HEK293 (cell line): ENCODE measurements around the gene MAP7D1.
A peak's percentile ranks its signal among the peaks of the same experiment; 100 is the strongest.

Source experiments
- CTCF ChIA-PET: fragments of 350-600 bp; formaldehyde crosslinking; extraction: SDS; loops from one replicate; lab custom pipeline; 2021; ENCODE audit warnings: antibody characterized with exemption; lab: Yijun Ruan, JAX
- POLR2A ChIA-PET: fragments of 300-600 bp; formaldehyde crosslinking; extraction: SDS; loops from one replicate; lab custom pipeline; 2020; ENCODE audit warnings: antibody characterized with exemption, inconsistent platforms; lab: Yijun Ruan, JAX
- H3K27ac ChIP-seq: fragments of 200-500 bp; sonication (Bioruptor generic); 2 replicates; pipeline ENCODE4 v1.5.1; 2014; ENCODE audit warnings: low read depth, low read length, control low read depth, inconsistent platforms; ENCODE audit errors: extremely low read depth
- H3K36me3 ChIP-seq, 2 experiments: fragments of 200-500 bp in 1 of 2; sonication (Bioruptor generic) in 1 of 2; 1 replicate in 1 of 2; 2 replicates in 1 of 2; pipeline ENCODE4 v1.5.1; 2014 to 2017; ENCODE audit warnings: inconsistent platforms in 2 of 2, low read length in 2 of 2; ENCODE audit not compliant: control insufficient read depth in 2 of 2, insufficient read depth in 1 of 2
- H3K4me1 ChIP-seq: fragments of 200-500 bp; sonication (Bioruptor generic); 2 replicates; pipeline ENCODE4 v1.5.1; 2014; ENCODE audit warnings: mild to moderate bottlenecking, low read length, inconsistent platforms; ENCODE audit not compliant: control insufficient read depth, insufficient read depth
- H3K4me3 ChIP-seq: 2 replicates; pipeline ENCODE4 v1.5.1; 2011; ENCODE audit warnings: low read depth, mild to moderate bottlenecking, control low read depth, low read length, moderate library complexity
- H3K9me3 ChIP-seq: fragments of 200-500 bp; sonication (Bioruptor generic); 2 replicates; pipeline ENCODE4 v1.5.1; 2014; ENCODE audit warnings: low read depth, low read length, inconsistent platforms; ENCODE audit not compliant: control insufficient read depth, insufficient read depth
- GLIS1 ChIP-seq: fragments of 450-650 bp; formaldehyde crosslinking; IDR thresholded peaks from 2 replicates; pipeline ENCODE4 v1.5.1; 2016; ENCODE audit warnings: missing biosample characterization, missing genetic modification characterization
- OSR2 ChIP-seq: fragments of 450-650 bp; formaldehyde crosslinking; IDR thresholded peaks from 2 replicates; pipeline ENCODE4 v1.5.1; 2016; ENCODE audit warnings: missing biosample characterization, missing genetic modification characterization
- SP7 ChIP-seq: fragments of 450-650 bp; formaldehyde crosslinking; IDR thresholded peaks from 2 replicates; pipeline ENCODE4 v1.5.1; 2016; ENCODE audit warnings: missing biosample characterization, missing genetic modification characterization
- ZBTB17 ChIP-seq: fragments of 450-650 bp; formaldehyde crosslinking; IDR thresholded peaks from 2 replicates; pipeline ENCODE4 v1.5.1; 2016; ENCODE audit warnings: missing biosample characterization, missing genetic modification characterization
- ZBTB49 ChIP-seq: fragments of 450-650 bp; formaldehyde crosslinking; IDR thresholded peaks from 2 replicates; pipeline ENCODE4 v1.5.1; 2016; ENCODE audit warnings: missing biosample characterization, missing genetic modification characterization, low read depth
- ZIC2 ChIP-seq: fragments of 450-650 bp; formaldehyde crosslinking; IDR thresholded peaks from 2 replicates; pipeline ENCODE4 v1.5.1; 2016; ENCODE audit warnings: missing biosample characterization, missing genetic modification characterization
- ZNF266 ChIP-seq: fragments of 450-650 bp; formaldehyde crosslinking; IDR thresholded peaks from 2 replicates; pipeline ENCODE4 v1.5.1; 2016; ENCODE audit warnings: missing biosample characterization, missing genetic modification characterization, low read depth
- ZNF37A ChIP-seq: fragments of 450-650 bp; IDR thresholded peaks from 2 replicates; pipeline ENCODE4 v1.5.1; 2018; ENCODE audit warnings: missing biosample characterization, missing genetic modification characterization
- ZNF548 ChIP-seq: fragments of 450-650 bp; formaldehyde crosslinking; IDR thresholded peaks from 2 replicates; pipeline ENCODE4 v1.5.1; 2016; ENCODE audit warnings: missing biosample characterization, missing genetic modification characterization
- ZNF600 ChIP-seq: fragments of 450-650 bp; formaldehyde crosslinking; IDR thresholded peaks from 2 replicates; pipeline ENCODE4 v1.5.1; 2016; ENCODE audit warnings: missing biosample characterization, missing genetic modification characterization
- ZNF664 ChIP-seq: fragments of 450-650 bp; formaldehyde crosslinking; IDR thresholded peaks from 2 replicates; pipeline ENCODE4 v1.5.1; 2016; ENCODE audit warnings: missing biosample characterization, missing genetic modification characterization
- ZXDB ChIP-seq: fragments of 450-650 bp; formaldehyde crosslinking; IDR thresholded peaks from 2 replicates; pipeline ENCODE4 v1.5.1; 2016; ENCODE audit warnings: missing biosample characterization, missing genetic modification characterization
- TF ChIP-seq, protein P1 (sequence below): fragments of 450-650 bp; formaldehyde crosslinking; IDR thresholded peaks from 2 replicates; pipeline ENCODE4 v1.5.1; 2016; ENCODE audit warnings: missing biosample characterization, missing genetic modification characterization
- TF ChIP-seq, protein P2 (sequence below): fragments of 450-650 bp; formaldehyde crosslinking; IDR thresholded peaks from 2 replicates; pipeline ENCODE4 v1.5.1; 2016; ENCODE audit warnings: missing biosample characterization, missing genetic modification characterization
- TF ChIP-seq, protein P3 (sequence below): fragments of 450-650 bp; formaldehyde crosslinking; conservative IDR thresholded peaks from 2 replicates; pipeline ENCODE4 v1.5.1; 2016; ENCODE audit warnings: low read depth, missing biosample characterization, missing genetic modification characterization

MAP7D1 gene

GRCh38 chr1:36157973-36158826 is 2.2 kb downstream of the MAP7D1 start:
- H3K4me3 ChIP-seq: peak overlapping the region; percentile 86
- TF ChIP-seq ZIC2 (tag by site-specific recombination): peak; percentile 29; the same call in 1 of the 2 replicates
- TF ChIP-seq ZNF266 (tag by site-specific recombination): no peak
- TF ChIP-seq, protein P1, sequence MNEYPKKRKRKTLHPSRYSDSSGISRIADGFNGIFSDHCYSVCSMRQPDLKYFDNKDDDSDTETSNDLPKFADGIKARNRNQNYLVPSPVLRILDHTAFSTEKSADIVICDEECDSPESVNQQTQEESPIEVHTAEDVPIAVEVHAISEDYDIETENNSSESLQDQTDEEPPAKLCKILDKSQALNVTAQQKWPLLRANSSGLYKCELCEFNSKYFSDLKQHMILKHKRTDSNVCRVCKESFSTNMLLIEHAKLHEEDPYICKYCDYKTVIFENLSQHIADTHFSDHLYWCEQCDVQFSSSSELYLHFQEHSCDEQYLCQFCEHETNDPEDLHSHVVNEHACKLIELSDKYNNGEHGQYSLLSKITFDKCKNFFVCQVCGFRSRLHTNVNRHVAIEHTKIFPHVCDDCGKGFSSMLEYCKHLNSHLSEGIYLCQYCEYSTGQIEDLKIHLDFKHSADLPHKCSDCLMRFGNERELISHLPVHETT: no peak
- TF ChIP-seq ZNF600 (tag by site-specific recombination): peak; percentile 54
- TF ChIP-seq ZBTB49 (tag by site-specific recombination): no peak
- 0 out of 2 replicates have a peak, but pooled peaks have one; percentile 18 for TF ChIP-seq ZBTB17 (tag by site-specific recombination)
- TF ChIP-seq, protein P2, sequence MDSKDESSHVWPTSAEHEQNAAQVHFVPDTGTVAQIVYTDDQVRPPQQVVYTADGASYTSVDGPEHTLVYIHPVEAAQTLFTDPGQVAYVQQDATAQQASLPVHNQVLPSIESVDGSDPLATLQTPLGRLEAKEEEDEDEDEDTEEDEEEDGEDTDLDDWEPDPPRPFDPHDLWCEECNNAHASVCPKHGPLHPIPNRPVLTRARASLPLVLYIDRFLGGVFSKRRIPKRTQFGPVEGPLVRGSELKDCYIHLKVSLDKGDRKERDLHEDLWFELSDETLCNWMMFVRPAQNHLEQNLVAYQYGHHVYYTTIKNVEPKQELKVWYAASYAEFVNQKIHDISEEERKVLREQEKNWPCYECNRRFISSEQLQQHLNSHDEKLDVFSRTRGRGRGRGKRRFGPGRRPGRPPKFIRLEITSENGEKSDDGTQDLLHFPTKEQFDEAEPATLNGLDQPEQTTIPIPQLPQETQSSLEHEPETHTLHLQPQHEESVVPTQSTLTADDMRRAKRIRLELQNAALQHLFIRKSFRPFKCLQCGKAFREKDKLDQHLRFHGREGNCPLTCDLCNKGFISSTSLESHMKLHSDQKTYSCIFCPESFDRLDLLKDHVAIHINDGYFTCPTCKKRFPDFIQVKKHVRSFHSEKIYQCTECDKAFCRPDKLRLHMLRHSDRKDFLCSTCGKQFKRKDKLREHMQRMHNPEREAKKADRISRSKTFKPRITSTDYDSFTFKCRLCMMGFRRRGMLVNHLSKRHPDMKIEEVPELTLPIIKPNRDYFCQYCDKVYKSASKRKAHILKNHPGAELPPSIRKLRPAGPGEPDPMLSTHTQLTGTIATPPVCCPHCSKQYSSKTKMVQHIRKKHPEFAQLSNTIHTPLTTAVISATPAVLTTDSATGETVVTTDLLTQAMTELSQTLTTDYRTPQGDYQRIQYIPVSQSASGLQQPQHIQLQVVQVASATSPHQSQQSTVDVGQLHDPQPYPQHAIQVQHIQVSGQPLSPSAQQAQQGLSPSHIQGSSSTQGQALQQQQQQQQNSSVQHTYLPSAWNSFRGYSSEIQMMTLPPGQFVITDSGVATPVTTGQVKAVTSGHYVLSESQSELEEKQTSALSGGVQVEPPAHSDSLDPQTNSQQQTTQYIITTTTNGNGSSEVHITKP (tag by site-specific recombination): peak; percentile 32; the same call in 1 of the 2 replicates
- TF ChIP-seq OSR2 (tag by site-specific recombination): peak; percentile 77
- no peak for TF ChIP-seq ZNF664 (tag by site-specific recombination)
- TF ChIP-seq ZNF548 (tag by site-specific recombination): no peak
- TF ChIP-seq GLIS1 (tag by site-specific recombination): 0 out of 2 replicates have a peak, but pooled peaks have one; percentile 23
- TF ChIP-seq, protein P3, sequence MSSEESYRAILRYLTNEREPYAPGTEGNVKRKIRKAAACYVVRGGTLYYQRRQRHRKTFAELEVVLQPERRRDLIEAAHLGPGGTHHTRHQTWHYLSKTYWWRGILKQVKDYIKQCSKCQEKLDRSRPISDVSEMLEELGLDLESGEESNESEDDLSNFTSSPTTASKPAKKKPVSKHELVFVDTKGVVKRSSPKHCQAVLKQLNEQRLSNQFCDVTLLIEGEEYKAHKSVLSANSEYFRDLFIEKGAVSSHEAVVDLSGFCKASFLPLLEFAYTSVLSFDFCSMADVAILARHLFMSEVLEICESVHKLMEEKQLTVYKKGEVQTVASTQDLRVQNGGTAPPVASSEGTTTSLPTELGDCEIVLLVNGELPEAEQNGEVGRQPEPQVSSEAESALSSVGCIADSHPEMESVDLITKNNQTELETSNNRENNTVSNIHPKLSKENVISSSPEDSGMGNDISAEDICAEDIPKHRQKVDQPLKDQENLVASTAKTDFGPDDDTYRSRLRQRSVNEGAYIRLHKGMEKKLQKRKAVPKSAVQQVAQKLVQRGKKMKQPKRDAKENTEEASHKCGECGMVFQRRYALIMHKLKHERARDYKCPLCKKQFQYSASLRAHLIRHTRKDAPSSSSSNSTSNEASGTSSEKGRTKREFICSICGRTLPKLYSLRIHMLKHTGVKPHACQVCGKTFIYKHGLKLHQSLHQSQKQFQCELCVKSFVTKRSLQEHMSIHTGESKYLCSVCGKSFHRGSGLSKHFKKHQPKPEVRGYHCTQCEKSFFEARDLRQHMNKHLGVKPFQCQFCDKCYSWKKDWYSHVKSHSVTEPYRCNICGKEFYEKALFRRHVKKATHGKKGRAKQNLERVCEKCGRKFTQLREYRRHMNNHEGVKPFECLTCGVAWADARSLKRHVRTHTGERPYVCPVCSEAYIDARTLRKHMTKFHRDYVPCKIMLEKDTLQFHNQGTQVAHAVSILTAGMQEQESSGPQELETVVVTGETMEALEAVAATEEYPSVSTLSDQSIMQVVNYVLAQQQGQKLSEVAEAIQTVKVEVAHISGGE (tag by site-specific recombination): no peak
- 0 out of 2 replicates have a peak, but pooled peaks have one; percentile 39 for TF ChIP-seq ZXDB (tag by site-specific recombination)
- TF ChIP-seq SP7 (tag by site-specific recombination): peak; percentile 61; the same call in 1 of the 2 replicates
- no peak for TF ChIP-seq ZNF37A (tag by site-specific recombination)
- H3K36me3 ChIP-seq: peaks cover 0 to 47% of the 10 kb centered on the region in 2 experiments; a peak in 1 of 3 replicates
- CTCF ChIA-PET: interaction anchor here (1.0 to 5.8 kb wide), 3 partner anchors 14 to 128 kb away, joined by 3 to 48 read pairs (median 8); no protein-coding TSS in a partner anchor
- POLR2A ChIA-PET: no interaction called here
- no peaks in the 10 kb centered on the region for H3K9me3 ChIP-seq
- peaks cover 5% of the 10 kb centered on the region for H3K4me1 ChIP-seq
- peak overlapping the region; percentile 38; the same call in 1 of the 2 replicates for H3K27ac ChIP-seq
